Stimulated activated CD4-positive, alpha-beta T cell treated with anti-CD3 and anti-CD28 coated beads, Interleukin-4, amount 100 ng/mL, for 24 hours (primary cell): Measurements from ENCODE around the gene BCO2.
A peak's percentile ranks its signal among the peaks of the same experiment; 100 is the strongest.
"Not testable (repeated sequence)": the region's sequence is repeated elsewhere in the genome, so short reads cannot be mapped to it uniquely, and the experiment has no call there.

Experiments used
- DNase-seq: peaks from one replicate; pipeline ENCODE4 v3.0.0-alpha.2; 2020

BCO2 gene

DNA sequence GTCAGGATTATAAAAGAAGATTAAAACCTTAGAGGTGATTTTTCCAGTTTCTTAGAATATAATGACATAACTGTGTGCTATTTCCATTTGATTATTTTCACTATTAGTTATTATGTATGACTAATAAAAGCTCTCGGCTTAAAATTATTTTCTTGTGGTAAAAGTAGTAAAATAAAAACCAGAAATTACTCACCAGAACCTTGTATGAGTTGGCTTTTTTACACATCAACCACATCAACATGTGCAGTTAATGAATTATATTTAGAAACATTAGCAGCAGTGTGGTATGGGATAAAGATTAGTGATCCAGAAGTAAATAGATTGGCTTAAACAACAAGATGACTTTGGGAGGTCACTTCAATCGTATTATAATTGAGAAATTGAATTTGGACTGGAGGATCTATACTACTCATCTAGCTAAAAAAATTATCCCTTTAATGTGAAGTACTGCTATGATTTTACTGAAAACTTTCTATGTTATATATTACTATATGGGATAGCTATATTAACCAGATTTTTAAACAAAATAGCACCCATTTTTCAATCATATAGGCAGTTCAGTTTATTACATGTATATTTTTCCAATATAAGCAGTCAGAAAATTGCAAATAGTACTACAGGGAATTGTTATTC is 2.8 kb upstream of the BCO2 start:
- no peak for DNase-seq

GRCh38 chr11:112173152-112173551 is 2.2 kb upstream of the BCO2 start:
- no peak for DNase-seq

- no peak for DNase-seq
Measured at GRCh38 chr11:112175599-112175952, 264 bp downstream of the BCO2 start.

DNA sequence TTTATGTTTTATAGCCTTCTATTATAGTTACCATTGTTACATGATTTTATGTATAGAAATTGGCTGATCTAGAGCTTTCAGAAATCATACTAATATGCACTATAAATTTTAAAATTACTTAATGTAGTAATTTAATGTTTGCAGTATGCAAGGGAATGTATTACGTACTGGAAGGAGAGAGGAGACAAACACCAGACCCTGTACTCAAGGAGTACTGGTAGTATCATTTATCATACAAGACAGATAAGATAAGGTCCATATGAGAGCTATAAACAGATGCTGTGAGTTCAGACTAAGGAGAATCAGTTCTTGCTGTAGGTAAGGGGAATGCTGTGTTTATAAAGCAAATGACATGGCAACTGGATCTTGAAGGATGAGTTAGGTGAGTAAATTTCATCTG is 765 bp downstream of the BCO2 start:
- no peak for DNase-seq

DNA sequence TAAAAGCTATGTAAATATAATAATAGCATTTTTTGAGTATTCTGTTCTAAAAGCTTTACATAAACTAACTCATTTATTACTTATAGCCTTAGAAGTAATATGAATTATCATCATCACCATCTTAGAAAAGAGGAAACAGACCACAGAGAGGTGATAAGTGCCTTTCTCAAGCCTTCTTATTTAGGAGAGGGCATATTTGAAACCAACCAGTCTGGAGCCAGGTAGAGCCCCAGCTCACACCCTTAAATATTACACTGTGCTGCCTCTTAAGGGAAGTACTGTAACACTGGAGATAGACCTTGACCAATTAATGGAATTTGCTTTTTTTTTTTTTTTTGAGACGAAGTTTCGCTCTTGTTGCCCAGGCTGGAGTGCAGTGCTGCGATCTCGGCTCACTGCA is 2.3 kb downstream of the BCO2 start:
- DNase-seq: no peak

DNA sequence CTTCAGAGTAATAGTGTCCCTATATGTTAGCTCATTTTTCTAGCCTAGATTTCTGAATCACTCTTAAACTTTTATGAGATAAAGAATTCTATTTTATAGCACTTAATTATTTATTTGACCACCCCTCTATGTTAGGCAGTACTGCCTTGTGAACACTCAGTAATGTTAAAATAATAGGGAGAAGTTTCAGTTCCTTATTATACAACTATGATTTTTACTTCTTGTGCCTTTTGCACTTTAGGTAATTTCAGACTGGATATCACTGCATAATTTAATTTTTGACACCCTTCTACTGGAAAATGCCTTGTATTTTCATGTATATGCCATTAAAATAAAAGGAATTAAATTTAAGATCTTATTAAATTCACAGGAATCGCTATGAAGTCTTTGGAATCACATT is 3.1 kb downstream of the BCO2 start:
- no peak for DNase-seq

DNA sequence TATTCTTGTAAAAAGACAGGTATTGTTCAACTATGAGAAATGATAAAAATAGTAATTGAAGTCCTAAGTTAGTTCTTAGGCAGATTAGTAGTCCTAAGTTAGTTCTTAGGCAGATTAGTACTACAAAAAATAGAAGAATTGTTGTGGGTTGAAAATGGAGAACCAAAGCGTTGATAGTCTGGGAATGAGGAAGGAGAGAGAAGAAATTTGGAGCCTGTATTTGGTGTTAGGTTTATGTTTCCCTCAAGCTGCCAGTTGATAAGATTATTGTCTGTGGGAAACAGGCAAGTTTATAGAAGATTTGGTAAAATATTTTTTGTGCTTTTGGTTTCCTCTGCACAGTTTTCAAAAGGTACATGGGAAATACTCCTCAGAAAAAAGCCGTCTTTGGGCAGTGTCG is 3.6 kb downstream of the BCO2 start:
- no peak for DNase-seq

GRCh38 chr11:112179601-112180000 is 4.3 kb downstream of the BCO2 start:
- DNase-seq: no peak

DNA sequence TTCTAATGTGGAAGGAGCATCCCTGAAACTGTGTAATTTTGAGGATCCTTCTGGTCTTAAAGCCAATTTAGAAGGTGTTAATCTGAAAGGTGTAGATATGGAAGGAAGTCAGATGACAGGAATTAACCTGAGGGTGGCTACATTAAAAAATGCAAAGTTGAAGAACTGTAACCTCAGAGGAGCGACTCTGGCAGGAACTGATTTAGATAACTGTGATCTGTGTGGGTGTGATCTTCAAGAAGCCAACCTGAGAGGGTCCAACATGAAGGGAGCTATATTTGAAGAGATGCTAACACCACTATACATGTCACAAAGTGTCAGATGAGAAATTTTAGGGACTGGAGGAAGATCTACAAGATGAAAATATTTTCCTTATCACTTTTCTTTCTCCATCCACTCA is 7.6 kb downstream of the BCO2 start:
- no peak for DNase-seq

DNA sequence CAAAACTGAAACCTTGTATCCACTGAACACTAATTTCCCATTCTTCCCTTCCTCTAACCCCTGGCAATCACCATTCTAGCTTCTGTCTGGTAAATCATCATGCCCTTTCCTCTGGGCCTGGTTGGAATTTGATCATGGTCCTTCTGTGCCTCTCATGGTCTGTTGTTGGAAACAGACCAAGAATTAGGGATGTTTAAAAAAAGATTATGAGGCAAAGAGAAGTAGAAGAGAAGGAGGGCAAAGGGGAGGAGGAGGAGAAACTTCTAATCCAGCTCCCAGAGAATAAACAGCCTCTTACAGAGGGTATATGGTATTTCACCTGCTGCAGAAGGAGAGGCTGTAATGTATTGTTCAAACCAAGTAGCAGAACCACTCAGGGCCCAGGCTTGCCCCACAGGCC is 10.6 kb downstream of the BCO2 start:
- DNase-seq: no peak

- DNase-seq: no peak
Measured at GRCh38 chr11:112186304-112186703, 11.0 kb downstream of the BCO2 start.

DNA sequence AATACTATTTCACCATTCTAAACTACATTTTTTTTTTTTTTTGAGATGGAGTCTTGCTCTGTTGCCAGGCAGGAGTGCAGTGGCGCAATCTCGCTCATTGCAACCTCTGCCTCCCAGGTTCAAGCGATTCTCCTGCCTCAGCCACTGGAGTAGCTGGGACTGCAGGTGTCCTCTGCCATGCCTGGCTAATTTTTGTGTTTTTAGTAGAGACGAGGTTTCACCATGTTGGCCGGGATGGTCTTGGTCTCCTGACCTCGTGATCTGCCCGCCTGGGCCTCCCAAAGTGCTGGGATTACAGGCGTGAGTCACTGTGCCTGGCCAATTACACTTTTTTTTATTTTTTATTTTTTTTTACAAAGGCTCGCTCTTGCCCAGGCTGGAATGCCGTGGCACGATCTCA is 19.8 kb downstream of the BCO2 start:
- not testable (repeated sequence) for DNase-seq

GRCh38 chr11:112195951-112196351 is 20.6 kb downstream of the BCO2 start:
- DNase-seq: no peak

DNA sequence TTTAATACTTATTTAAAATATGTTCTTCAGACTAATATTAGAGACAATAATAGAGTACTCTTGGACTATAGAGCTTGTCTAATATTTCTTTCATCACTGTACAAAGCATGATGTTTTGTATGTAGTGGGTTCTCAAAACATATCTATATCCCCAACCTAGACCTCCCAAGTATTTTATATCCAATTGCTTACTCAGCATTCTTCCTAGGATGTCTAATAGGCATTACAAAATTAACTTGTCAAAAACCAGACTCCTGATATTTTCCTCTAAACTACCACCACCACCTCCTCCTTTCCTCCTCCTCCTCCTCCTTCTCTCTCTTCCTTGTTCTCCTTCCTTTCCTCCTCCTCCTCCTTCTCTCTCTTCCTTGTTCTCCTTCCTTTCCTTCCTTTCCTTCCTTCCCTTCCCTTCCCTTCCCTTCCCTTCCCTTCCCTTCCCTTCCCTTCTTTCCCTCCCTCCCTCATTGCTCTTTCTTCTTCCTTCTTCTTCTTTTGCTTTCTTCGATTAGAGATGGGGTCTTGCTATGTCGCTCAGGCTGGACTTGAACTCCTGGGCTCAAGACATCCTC is 21.3 kb downstream of the BCO2 start:
- no peak for DNase-seq

GRCh38 chr11:112199101-112199500 is 23.8 kb downstream of the BCO2 start:
- DNase-seq: not testable (repeated sequence)

DNA sequence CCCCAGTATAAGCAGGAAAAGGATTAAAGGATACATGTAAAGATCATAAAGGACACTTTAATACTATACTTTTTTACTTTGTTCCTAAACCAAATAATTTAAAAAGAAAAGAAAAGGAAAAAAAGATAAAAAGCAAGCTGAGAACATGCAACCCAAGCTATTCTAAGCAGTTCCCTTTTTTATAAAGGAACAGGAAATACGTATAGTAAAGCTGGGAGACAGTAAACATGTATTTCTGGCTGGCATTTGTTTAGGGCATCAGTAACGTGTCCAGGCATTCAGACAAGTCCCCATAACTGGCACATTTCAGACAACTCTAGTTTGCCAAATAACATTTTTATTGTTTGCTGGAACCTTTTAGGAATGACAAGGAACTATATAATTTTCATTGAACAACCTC is 24.9 kb downstream of the BCO2 start:
- DNase-seq: no peak

GRCh38 chr11:112206071-112206470 is 30.8 kb downstream of the BCO2 start:
- DNase-seq: no peak

- no peak for DNase-seq
Measured at GRCh38 chr11:112210890-112211289, 35.6 kb downstream of the BCO2 start.

DNA sequence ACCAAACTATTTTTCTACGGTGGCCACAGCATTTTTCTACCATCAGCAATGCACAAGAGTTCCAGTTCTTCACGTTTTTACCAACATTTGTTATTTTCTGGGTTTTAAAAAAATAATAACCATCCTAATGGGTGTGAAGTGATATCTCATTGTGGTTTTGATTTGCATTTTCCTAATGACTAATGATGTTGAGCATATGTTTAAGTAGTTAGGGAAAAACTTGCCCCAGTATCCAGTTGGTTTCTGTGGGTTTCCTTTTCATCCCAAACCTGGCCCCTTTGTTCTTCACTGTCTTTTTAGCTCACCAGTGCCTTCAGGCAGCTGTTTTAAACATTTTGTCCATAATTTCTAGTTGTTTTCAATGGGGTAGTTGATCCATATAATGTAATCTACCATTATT is 36.2 kb downstream of the BCO2 start:
- peak; percentile 30 for DNase-seq

- DNase-seq: no peak
Measured at GRCh38 chr11:112212290-112212689, 37.0 kb downstream of the BCO2 start.

DNA sequence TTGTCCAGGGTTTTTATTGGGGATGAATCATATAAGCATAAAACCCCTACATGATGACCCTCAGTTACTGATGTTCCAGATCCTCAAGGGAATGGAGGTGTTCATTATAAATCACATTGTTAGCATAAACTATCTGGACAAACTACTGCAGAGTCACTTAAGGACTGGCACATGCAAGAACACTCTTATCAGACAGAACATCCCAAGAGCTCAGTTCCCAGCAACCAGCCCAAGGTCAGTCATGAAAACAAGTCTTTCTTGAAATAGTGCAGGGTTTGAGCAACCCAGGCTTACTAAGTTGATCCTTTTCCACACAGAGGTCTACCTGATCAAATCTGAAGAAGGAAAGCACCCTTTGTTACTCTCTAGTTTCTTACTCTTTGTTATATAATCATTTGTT is 37.4 kb downstream of the BCO2 start:
- DNase-seq: no peak

GRCh38 chr11:112213753-112214152 is 38.4 kb downstream of the BCO2 start:
- DNase-seq: no peak

DNA sequence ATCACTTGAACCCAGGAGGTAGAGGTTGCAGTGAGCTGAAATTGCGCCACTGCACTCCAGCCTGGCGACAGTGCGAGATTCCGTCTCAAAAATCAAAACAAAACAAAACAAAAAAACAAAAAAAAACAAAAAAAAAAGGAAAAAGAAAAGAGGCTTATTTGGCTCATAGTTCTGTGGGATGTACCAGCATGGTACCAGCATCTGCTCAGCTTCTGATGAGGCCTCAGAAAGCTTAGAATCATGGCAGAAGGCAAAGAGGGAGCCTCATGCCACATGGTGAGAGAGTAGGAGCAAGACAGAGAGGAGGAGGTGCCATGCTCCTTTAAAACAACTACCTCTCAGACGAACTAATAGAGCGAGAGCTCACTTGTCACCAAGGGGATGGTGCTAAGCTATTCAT is 40.3 kb downstream of the BCO2 start:
- no peak for DNase-seq

DNA sequence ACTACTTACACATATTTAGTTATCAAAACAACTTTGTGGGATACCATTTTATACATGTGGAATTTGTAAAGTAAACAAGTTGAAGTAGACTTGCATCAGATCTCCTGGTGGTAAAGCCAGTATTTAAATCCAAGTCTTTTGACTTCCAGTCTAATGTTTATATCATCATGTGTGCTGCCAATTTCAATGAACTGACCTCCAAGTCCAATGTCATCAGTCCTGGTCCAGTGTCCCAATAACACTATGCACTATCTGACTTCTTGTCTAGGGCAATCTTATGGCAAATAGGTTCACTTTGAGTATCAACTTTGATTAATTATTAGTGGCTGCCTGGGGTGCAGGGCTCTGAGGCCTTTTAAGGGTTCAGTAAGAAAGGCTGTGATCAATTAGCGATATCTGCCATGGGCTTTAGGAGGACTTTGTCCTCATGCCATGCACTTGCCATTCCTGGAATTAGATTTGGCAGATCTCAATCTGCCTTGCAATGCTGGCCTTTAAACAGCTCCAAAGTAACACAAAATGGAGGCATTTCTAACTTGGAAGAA is 41.3 kb downstream of the BCO2 start:
- DNase-seq: no peak
